HFFc6 (cell line): ENCODE results near the gene RAB37. TPM values are rescaled to one million over a fixed set of nuclear protein-coding genes. Genes with fewer than 3 reads are reported as not detected.

Experiments used
- DNase-seq: peaks from one replicate; pipeline ENCODE4 v3.0.0-alpha.2; 2018
- H3K27ac Mint-ChIP-seq: 2 replicates; pipeline ENCODE4 v1.8.0; 2020; ENCODE audit warnings: mild to moderate bottlenecking, mixed read lengths
- H3K27me3 Mint-ChIP-seq: 2 replicates; pipeline ENCODE4 v1.8.0; 2021; ENCODE audit warnings: mild to moderate bottlenecking, moderate library complexity, mixed read lengths; ENCODE audit not compliant: insufficient read depth
- H3K36me3 Mint-ChIP-seq: 2 replicates; pipeline ENCODE4 v1.8.0; 2021; ENCODE audit warnings: low read depth, mixed read lengths
- H3K4me1 Mint-ChIP-seq: 2 replicates; pipeline ENCODE4 v1.8.0; 2020; ENCODE audit warnings: low read depth, mixed read lengths
- H3K4me3 Mint-ChIP-seq: 2 replicates; pipeline ENCODE4 v1.8.0; 2020; ENCODE audit warnings: mild to moderate bottlenecking, moderate library complexity, mixed read lengths
- H3K9me3 Mint-ChIP-seq: 2 replicates; pipeline ENCODE4 v1.8.0; 2020; ENCODE audit warnings: mild to moderate bottlenecking, mixed read lengths
- total RNA-seq, 6 experiments: library from RNA; stranded (reverse); fragmentation: NEBNext Ultra II Directional; extraction: Animal tissue kit (Norgen Biotek cat#: 25700); gene quantifications; 2 replicates in 1 of 6; 3 replicates in 5 of 6; pipeline ENCODE4 v1.2.3, GENCODE V29; 2021
- TF ChIP-seq, protein P1 (sequence below): fragments of 200-600 bp; sonication (generic); IDR thresholded peaks from 2 replicates; pipeline ENCODE4 v1.5.0; 2021; ENCODE audit warnings: antibody characterized with exemption, mild to moderate bottlenecking

Gene RAB37
- total RNA-seq, 6 experiments from 2014 or later, result 0.11 to 0.28 (median 0.12) TPM; not detected in 3

DNA sequence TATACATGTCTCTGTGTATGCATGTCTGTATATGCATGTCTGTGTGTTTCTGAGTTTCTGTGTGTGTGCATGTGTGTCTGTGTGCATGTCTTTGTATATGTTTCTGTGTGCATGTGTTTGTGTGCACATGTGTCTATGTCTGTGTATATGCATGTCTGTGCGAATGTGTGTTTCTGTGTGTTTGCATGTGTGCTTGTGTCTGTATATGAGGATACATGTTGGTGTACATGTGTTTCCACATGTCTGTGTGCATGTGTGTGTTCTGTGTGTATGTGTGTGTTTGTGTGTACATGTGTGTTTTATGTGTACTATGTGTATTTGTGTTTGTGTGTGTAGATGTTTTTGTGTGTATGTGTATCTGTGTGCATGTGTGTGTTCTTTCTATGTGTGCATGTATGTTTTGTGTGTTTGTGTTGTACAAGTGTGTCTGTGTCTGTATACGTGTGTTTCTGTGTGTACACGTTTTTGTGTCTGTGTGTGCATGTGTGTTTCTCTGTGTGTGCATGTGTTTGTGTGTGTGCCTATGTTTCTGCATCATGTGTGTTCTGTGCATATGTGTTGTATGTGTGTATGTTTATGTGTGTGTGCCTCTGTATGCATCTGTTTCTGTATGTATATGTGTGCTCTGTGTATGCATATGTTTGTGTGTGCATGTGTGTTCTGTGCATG is 8.9 kb upstream of the RAB37 start:
- Mint-ChIP-seq H3K27ac (no peak overlapping the region), H3K4me1 (no peaks in the 10 kb centered on the region), H3K27me3 (peaks cover 7% of the 10 kb centered on the region), H3K36me3 (no peaks in the 10 kb centered on the region), H3K9me3 (no peaks in the 10 kb centered on the region), H3K4me3 (no peak overlapping the region)
- TF ChIP-seq, protein P1, sequence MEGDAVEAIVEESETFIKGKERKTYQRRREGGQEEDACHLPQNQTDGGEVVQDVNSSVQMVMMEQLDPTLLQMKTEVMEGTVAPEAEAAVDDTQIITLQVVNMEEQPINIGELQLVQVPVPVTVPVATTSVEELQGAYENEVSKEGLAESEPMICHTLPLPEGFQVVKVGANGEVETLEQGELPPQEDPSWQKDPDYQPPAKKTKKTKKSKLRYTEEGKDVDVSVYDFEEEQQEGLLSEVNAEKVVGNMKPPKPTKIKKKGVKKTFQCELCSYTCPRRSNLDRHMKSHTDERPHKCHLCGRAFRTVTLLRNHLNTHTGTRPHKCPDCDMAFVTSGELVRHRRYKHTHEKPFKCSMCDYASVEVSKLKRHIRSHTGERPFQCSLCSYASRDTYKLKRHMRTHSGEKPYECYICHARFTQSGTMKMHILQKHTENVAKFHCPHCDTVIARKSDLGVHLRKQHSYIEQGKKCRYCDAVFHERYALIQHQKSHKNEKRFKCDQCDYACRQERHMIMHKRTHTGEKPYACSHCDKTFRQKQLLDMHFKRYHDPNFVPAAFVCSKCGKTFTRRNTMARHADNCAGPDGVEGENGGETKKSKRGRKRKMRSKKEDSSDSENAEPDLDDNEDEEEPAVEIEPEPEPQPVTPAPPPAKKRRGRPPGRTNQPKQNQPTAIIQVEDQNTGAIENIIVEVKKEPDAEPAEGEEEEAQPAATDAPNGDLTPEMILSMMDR, result no peak
- DNase-seq, result no peak

DNA sequence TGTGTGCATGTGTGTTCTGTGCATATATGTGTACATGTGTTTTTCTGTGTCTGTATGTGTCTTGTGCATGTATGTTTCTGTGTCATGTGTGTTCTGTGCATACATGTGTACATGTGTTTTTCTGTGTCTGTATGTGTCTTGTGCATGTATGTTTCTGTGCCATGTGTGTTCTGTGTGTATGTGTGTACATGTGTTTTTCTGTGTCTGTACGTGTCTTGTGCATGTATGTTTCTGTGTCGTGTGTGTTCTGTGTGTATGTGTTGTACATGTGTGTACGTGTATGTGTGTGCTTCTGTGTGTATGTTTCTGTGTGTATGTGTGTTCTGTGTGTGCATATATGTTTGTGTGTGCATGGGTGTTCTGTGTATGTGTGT is 8.4 kb upstream of the RAB37 start:
- no peaks in the 10 kb centered on the region for H3K4me1 Mint-ChIP-seq
- H3K27ac Mint-ChIP-seq, result no peak overlapping the region
- H3K27me3 Mint-ChIP-seq, result peaks cover 6% of the 10 kb centered on the region
- no peaks in the 10 kb centered on the region for H3K9me3 Mint-ChIP-seq
- no peaks in the 10 kb centered on the region for H3K36me3 Mint-ChIP-seq
- H3K4me3 Mint-ChIP-seq, result no peak overlapping the region
- no peak for DNase-seq
- TF ChIP-seq, protein P1, result no peak

DNA sequence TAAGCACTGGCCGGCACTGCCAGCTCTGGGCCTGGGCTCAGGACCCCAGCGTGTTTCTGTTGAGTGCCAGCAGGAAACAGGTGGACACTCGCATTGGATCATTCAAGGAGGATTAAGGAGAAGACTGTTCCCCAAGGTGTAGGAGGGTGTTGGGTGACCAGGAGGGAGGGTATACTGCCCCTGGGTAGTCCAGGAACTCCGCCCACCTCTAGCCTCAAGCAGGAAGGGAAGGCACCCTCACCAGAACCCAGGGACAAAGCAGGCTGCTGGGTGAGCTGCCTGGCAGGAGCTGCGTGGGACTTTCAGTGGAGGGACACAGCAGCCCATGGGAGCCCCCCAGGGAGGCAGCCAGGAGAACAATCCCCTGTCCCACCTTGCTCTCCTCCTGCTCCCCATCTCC is 7.7 kb upstream of the RAB37 start:
- no peaks in the 10 kb centered on the region for H3K4me1 Mint-ChIP-seq
- H3K9me3 Mint-ChIP-seq, result no peaks in the 10 kb centered on the region
- H3K27me3 Mint-ChIP-seq, result peaks cover 5% of the 10 kb centered on the region
- DNase-seq, result no peak
- no peak overlapping the region for H3K4me3 Mint-ChIP-seq
- no peaks in the 10 kb centered on the region for H3K36me3 Mint-ChIP-seq
- H3K27ac Mint-ChIP-seq, result no peak overlapping the region
- TF ChIP-seq, protein P1, result no peak

DNA sequence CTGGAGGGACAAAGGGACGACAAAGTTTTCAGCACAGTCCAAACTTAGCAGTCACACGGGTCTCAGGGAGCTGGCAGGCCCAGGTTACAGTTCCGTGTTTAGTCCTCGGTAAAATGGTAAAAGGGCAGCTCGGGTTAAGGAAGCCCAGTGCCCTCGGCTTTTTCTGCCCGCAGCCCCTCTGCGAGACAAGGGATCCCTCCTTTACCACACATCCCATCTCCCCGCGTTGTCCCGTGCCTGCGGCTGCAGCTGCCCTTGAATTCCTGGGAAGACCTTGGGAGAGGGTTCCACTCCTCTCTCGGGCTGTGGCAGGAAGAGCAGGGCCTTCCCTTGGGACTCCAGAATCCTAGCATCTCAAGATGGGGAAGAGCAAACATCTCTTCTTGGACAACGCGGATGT is 7.2 kb upstream of the RAB37 start:
- no peaks in the 10 kb centered on the region for H3K36me3 Mint-ChIP-seq
- TF ChIP-seq, protein P1, result no peak

DNA sequence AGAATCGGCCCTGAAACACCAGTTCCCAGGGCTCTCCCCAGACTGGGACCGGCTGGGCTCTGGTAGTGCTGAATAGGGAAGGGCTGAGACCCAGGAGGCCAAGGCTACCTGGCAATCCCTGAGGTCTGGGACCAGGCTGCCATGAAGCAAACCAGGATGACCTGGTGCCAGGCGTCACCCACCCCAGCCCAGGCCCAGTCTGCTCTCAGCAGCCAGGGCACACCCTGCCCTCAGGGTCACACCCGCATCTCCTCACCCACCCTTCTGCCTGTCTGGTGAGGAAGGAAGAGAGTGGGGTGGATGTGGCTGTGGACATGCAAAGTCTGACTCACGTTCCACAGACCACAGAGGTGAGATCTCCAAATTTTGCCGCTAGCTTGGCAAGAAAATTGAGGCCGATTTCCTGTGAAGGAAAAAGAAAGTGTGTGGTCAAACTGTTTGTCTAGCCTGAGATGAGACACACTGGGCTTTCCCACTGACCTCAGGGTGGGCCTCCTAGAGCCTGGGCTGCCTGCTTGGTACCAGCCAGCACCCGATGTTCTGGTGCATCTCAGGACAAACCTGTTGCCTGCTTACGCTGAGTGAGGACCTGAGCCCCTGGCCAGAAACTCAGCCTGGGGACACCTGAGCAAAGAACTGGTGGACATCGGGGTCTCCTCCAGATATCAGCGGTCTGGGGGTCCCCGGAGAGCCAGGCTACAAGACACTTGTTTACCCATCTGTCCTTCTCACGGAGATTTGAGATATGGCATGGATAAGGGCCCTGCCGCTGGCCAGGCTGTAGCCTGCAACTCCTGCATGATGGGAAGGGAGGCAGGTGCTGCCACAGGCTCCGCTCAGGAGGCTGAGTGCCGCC is 6.3 kb upstream of the RAB37 start:
- H3K27ac Mint-ChIP-seq, result no peak overlapping the region
- H3K27me3 Mint-ChIP-seq, result peaks cover 7% of the 10 kb centered on the region; the same call in 1 of the 2 replicates
- no peaks in the 10 kb centered on the region for H3K36me3 Mint-ChIP-seq
- H3K4me1 Mint-ChIP-seq, result no peaks in the 10 kb centered on the region
- H3K9me3 Mint-ChIP-seq, result no peaks in the 10 kb centered on the region
- H3K4me3 Mint-ChIP-seq, result no peak overlapping the region
- DNase-seq, result no peak
- TF ChIP-seq, protein P1, result no peak

More for the DNA sequence above, 7.2 kb upstream of the RAB37 start:
- H3K9me3 Mint-ChIP-seq, result no peaks in the 10 kb centered on the region
- no peaks in the 10 kb centered on the region for H3K4me1 Mint-ChIP-seq
- H3K27me3 Mint-ChIP-seq, result peaks cover 6% of the 10 kb centered on the region
- DNase-seq, result no peak
- H3K27ac Mint-ChIP-seq, result no peak overlapping the region
- no peak overlapping the region for H3K4me3 Mint-ChIP-seq
